OCI-LY1 (cell line): ENCODE data around the gene GALNT2.

Experiments
- CTCF ChIP-seq: fragments of 200-600 bp; sonication (generic), shearing (Covaris generic); IDR thresholded peaks from 2 replicates; pipeline ENCODE4 v1.5.1; 2017; ENCODE audit warnings: mild to moderate bottlenecking, antibody characterized with exemption, low read length, moderate library complexity, mixed read lengths
- EZH2 ChIP-seq: fragments of 200-600 bp; sonication (generic), shearing (Covaris generic); IDR thresholded peaks from 2 replicates; pipeline ENCODE4 v1.8.0; 2017; ENCODE audit warnings: borderline replicate concordance, mixed run types, mild to moderate bottlenecking, antibody characterized with exemption, low read length, moderate library complexity, mixed read lengths

- TF ChIP-seq CTCF (no peak), EZH2 (no peak)
Measured at GRCh38 chr1:230261928-230262650, 195.1 kb downstream of the GALNT2 start.
